Stimulated activated CD8-positive, alpha-beta memory T cell treated with anti-CD3 and anti-CD28 coated beads, Interleukin-12 subunit alpha, Interleukin-12 subunit beta, amount 100 ng/mL, for 24 hours (primary cell): ENCODE data around the gene ACP7.
"Not testable (repeated sequence)": the region's sequence is repeated elsewhere in the genome, so short reads cannot be mapped to it uniquely, and the experiment has no call there.

Experiments
- DNase-seq: peaks from one replicate; pipeline ENCODE4 v3.0.0-alpha.2; 2020; ENCODE audit errors: extremely low read depth

ACP7 gene

GRCh38 chr19:39077323-39077722 lies 6.8 kb upstream of the ACP7 start:
- no peak for DNase-seq

- DNase-seq = no peak
Observed at GRCh38 chr19:39078436-39079200, 5.5 kb upstream of the ACP7 start.

- DNase-seq = no peak
Observed at GRCh38 chr19:39080431-39080830, 3.7 kb upstream of the ACP7 start.

- no peak for DNase-seq
Observed at GRCh38 chr19:39082167-39082566, 2.0 kb upstream of the ACP7 start.

- DNase-seq = no peak
Observed at GRCh38 chr19:39082745-39083598, 1.2 kb upstream of the ACP7 start.

GRCh38 chr19:39083599-39083982 lies 577 bp upstream of the ACP7 start:
- DNase-seq = no peak

GRCh38 chr19:39084732-39085080 lies 538 bp downstream of the ACP7 start:
- no peak for DNase-seq

- DNase-seq = no peak
Observed at GRCh38 chr19:39085392-39085791, 1.2 kb downstream of the ACP7 start.

GRCh38 chr19:39086386-39086785 lies 2.2 kb downstream of the ACP7 start:
- DNase-seq = no peak

GRCh38 chr19:39087907-39088686 lies 3.9 kb downstream of the ACP7 start:
- DNase-seq = no peak

- not testable (repeated sequence) for DNase-seq
Observed at GRCh38 chr19:39090016-39090415, 5.8 kb downstream of the ACP7 start.

GRCh38 chr19:39090881-39091280 lies 6.7 kb downstream of the ACP7 start:
- no peak for DNase-seq

GRCh38 chr19:39095799-39096540 lies 11.8 kb downstream of the ACP7 start:
- not testable (repeated sequence) for DNase-seq

- no peak for DNase-seq
Observed at GRCh38 chr19:39097299-39097698, 13.1 kb downstream of the ACP7 start.

GRCh38 chr19:39097721-39098120 lies 13.6 kb downstream of the ACP7 start:
- DNase-seq = no peak

GRCh38 chr19:39098365-39099269 lies 14.4 kb downstream of the ACP7 start:
- DNase-seq = no peak

- no peak for DNase-seq
Observed at GRCh38 chr19:39099341-39099740, 15.2 kb downstream of the ACP7 start.

- DNase-seq = no peak
Observed at GRCh38 chr19:39100500-39101166, 16.5 kb downstream of the ACP7 start.

- DNase-seq = no peak
Observed at GRCh38 chr19:39103151-39103550, 19.0 kb downstream of the ACP7 start.

GRCh38 chr19:39104186-39104596 lies 20.0 kb downstream of the ACP7 start:
- no peak for DNase-seq
